Lower leg skin (tissue), 3 donors: Measurements from ENCODE around the gene CYTH1.

ENCODE experiments used
- CTCF ChIP-seq, 3 donors: fragments of 450-650 bp; IDR thresholded peaks; one replicate each; pipeline ENCODE4 v1.5.1; 2016; ENCODE audit warnings: antibody characterized with exemption in 3 of 3, mild to moderate bottlenecking in 3 of 3, moderate library complexity in 2 of 3
- POLR2A ChIP-seq, 2 donors: fragments of 450-650 bp; IDR thresholded peaks; one replicate each; pipeline ENCODE4 v1.6.1; 2016 to 2017; ENCODE audit warnings: antibody characterized with exemption in 2 of 2, mild to moderate bottlenecking in 1 of 2, moderate library complexity in 1 of 2

- no peak for TF ChIP-seq CTCF (IDR thresholded peaks at IDR 0.05)
- TF ChIP-seq POLR2A (IDR thresholded peaks at IDR 0.05): no peak
These were observed 10.2 kb downstream of the CYTH1 start for GRCh38 chr17:78771758-78772382.
